GM18867 (cell line): ENCODE results near the gene ATP6V0B.

ENCODE experiments used
- ATAC-seq: cut with Tn5 transposase; IDR thresholded peaks from one replicate; pipeline ENCODE4 v1.9.1; 2021; ENCODE audit warnings: mild to moderate bottlenecking, moderate library complexity; ENCODE audit not compliant: unreplicated experiment

ATP6V0B gene

DNA sequence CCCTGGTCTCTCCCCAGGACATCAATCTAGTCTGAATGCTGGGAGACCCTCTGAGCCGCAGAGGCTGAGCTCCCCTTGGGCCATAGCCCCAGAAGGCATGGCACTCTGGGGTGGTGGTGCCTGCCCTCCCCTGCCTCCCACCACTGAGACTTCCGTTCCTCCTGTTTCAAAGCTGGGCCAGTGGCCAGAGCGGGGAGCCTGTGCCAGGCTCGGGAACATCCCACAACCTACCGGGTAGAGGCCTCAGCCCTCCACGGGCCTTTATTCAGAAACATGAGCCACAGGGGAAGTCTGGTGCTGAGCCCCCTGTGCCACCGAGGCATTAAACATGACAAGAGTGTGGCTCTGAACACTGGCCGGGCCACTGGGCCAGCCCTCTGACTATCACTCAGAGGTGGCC, 24.7 kb downstream of the ATP6V0B start:
- ATAC-seq: no peak

GRCh38 chr1:44000122-44000665, 25.4 kb downstream of the ATP6V0B start:
- no peak for ATAC-seq

- no peak for ATAC-seq
Observed at GRCh38 chr1:44002165-44002564, 27.4 kb downstream of the ATP6V0B start.

- ATAC-seq: no peak
Observed at GRCh38 chr1:44002606-44003157, 27.9 kb downstream of the ATP6V0B start.

- ATAC-seq: no peak
Observed at GRCh38 chr1:44008259-44008658, 33.5 kb downstream of the ATP6V0B start.

GRCh38 chr1:44010935-44011471, 36.2 kb downstream of the ATP6V0B start:
- ATAC-seq: no peak

DNA sequence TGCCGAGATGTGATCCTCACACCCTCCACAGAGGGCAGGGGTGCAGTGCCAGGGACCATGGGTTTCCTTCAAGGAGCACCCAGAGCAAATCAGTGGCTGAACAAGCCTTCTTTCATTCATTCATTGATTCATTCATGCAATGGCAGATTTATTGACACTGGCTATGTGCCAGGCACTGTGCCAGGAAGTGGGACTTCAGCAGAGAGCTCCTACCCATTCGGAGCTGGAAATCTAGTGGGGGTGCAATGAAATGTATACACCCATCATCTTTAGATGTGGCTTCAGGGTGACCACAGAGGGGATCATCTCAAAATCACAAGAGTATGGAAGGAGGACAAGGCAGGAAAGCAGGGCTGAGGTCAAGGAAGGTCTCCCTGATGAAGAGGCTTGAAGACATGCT, 37.6 kb downstream of the ATP6V0B start:
- no peak for ATAC-seq

- no peak for ATAC-seq
Observed at GRCh38 chr1:44012941-44013609, 38.3 kb downstream of the ATP6V0B start.

DNA sequence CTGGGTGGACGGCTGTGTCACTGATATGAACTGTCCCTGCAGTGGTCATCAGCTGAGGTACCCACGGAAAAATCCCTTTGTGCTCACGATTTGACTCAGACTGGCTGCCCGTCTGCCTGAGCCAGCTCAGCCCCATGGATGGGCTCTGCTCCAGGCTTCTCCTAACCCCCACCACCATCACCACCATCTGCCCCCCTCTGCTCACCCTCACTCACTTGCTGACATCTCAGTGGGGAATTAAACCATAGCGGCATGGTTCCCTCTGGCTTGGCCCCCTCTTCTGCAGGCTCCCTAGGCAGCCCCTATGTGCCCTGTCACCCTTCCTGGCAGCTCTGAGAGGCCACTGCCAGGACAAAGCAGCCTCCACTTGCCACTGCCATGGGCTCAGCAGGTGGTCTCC, 39.2 kb downstream of the ATP6V0B start:
- ATAC-seq: no peak

- ATAC-seq: no peak
Observed at GRCh38 chr1:44014365-44015104, 39.8 kb downstream of the ATP6V0B start.

GRCh38 chr1:44015206-44015605, 40.4 kb downstream of the ATP6V0B start:
- no peak for ATAC-seq

DNA sequence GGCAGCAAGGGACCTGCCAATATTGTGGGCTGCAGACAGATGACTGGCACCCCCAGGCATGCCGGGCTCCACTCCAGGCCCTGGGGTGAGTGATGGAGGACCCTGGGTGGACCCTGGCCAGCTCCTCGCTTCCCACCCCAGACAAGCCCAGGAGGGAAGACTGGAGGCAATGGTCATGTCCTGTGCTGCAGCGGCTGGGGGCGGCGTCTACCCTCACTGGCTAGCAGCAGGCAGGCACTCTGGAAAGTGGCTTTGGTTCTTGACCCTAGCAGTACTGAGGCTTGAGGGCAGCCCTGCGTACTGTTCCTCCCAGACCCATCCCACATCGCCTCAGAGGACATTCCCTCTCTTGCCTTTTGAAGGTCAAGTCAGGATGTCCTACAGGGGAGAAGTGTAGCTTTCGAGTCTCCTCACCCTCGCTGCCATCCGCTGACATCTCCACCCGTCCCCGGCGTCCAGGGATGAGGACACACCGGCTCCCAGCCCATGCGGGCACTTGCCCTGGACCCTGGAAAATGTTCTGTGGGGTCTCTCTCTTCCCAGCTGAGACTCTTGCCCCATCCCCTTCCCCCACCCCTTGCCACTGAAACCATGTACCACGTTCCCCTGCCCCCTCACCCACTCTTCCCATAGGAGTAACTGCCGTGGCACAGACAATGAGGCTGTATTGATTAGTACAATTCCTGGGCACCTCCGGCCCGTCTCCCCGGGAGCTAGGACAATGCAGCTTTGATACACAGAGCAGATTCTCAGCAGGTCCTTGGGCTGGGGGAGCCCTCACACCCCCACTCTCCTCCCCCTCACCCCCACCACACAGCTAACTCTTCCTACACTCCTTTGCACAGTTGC, 41.5 kb downstream of the ATP6V0B start:
- ATAC-seq: no peak

DNA sequence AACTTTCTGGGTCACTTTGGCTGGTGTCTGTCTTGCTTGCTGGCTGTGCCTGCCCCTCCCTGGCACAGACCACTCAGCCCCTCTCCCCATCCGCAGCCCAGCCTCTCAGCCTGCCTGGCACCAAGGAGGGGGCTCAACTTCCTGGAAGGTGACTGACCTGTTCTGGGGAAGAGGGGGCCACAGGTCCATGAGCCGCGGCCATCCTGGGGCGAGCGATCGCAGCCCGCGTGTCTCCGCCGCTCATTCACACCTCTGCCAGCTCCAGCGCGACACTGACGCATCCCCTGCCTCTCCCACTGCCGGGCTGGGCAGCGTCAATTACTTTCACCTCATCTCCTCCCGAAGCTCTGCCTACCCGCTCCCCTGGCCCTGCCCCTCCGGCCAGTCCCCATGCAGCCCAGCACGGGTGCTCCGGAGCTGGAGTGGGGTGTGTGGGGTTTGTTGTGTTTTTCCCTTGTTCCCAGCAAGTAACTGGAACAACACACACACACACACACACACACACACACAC, 42.2 kb downstream of the ATP6V0B start:
- no peak for ATAC-seq

GRCh38 chr1:44019466-44019948, 44.7 kb downstream of the ATP6V0B start:
- no peak for ATAC-seq

DNA sequence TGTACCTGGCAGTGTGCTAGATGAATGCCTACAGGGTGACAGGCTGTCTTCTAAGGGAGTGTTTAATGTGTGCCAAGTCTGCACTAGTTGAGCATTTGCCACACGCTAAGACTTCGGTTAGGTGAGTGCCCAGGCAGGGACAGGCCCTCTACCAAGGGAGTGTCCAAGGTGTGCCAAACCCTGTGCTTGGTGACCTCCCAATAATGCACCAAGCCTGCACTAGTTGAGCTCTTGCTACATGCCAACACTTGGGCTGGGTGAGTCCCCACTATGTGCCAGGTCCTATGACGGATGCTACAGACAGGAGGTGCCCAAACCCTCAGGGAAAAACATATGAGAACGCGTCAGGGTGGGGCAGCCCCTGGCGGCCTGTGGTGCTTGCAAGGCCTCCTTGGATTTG, 45.7 kb downstream of the ATP6V0B start:
- no peak for ATAC-seq

- ATAC-seq: no peak
Observed at GRCh38 chr1:44021156-44021555, 46.4 kb downstream of the ATP6V0B start.

GRCh38 chr1:44021581-44022321, 47.0 kb downstream of the ATP6V0B start:
- ATAC-seq: no peak

DNA sequence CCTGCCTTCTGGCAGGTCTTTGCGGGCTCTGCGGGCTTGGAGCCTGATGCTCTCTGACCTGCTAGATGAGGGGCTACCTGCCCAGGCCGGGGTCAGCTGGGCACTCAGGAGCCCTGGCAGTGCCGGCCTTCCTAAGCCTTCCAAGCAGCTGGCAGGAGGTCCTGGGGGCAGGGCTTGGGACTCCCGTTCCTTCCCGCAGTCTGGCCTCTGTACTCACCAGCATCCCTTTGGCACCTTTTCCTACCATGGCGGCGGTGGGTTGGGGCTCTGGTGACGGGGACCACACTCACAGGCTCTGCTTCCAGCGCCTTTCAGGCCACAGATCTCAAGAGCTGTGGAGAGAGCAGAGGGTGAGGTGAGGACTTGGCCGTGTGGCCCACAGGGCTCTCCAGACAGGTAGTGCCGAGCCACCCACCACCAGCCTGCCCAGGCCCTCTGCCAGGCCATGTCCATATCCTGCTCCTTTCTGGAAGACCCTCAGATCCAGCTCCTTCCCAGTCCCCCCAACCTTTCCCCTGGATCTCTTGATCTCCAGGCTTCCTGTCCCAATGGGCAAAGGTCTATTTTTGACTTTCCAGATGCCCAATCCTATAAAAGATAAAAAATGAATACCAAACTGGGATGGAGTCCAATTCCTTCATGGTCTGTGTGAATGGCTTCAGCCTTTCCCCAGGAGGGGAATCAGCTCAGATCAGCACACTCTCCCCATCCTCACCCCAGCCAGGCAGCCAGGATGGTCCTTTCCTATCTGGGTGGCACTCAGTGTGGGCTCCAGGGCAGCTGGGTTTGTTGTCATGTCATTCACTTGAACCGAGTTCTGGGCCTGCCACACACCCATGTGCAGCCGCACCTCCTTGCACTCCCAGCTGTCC, 49.5 kb downstream of the ATP6V0B start:
- no peak for ATAC-seq
